Fibroblast of skin of scalp (primary cell): ENCODE results near the gene NTF4.

Experiments used
- DNase-seq: peaks from one replicate; pipeline ENCODE4 v3.0.0-alpha.2; 2013

Gene NTF4

DNA sequence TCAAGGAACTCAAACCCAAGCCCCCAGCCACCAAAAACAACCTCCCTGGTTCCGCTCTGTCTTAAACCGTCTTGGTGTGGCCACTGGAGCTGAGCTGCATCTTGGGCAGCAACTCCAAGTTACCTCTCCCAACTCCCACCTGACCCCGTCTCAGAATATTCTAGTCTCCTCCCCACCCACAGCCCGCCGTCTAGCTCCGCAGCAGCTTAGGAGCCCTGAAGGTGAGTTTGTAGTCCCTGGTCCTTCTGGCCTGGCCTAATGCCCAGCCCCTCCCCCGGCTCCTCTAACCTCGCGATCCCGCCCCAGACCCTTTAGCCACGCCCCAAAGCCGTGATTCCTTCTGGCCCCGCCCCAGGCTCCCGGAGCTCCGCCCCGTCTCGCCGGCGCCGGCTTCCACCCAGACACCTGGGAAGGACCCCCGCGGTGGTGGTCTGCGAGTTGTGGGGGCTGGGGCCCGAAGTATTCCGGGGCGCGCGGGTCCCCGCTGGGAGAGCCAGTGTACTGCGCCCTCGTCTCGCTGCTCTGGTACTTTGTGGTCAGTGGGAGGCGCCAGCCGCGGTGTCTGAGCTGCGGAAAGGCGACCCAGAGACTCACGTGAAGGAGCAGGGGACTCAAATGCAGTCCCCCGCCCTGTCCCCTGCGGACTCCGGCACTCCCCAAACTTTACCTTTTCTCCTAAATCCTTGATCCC is 45.2 kb downstream of the NTF4 start:
- DNase-seq, result peak; percentile 40

DNA sequence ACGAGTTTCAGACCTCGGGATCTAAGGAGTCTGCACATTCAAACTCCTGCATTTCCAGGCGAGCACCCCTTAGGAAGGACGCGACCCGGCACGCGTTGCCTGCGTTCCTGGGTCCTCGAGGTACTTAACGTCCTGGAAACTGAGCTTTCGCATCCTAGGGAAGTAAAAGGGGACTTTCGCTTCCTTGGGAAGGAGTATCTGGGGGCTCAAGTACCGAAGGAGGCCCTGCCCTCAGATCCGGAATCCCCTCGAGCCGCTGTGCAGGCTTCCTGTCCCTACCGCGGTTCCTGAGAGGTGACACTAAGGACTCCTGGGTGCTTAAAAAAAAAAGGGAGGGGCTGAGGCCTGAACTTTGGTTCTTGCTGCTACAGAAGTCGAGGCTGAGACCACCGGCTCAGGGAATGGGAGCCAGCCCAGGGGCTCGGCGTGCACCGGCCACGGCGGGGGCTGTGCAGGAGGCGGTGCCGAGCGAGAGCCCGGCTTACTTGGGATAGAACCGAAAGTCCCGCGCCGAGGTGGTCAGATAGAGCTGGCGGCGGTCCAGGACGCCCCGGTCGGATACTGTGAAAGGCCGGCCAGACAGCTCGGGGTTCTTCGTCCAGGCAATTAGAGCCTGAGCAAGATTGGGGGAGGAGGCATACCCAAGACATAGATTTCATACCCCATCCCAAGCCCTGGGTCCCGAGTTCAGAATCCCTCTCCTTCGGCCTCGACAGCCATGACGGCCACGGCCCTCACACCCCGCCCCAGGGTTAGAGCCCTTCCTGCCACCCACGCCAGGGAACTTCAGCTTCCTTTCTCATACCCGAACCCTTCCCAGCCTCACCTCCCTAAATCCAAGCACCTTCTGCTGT is 46.0 kb downstream of the NTF4 start:
- DNase-seq, result peak; percentile 6

- DNase-seq, result peak; percentile 69
Observed at GRCh38 chr19:49017666-49018351, 46.8 kb downstream of the NTF4 start.

GRCh38 chr19:49017041-49017665 is 47.5 kb downstream of the NTF4 start, which contains the start of gene LHB:
TSS of gene LHB (minus strand) at chr19:49017091. CDS start at chr19:49017081, 10 bp downstream.
- DNase-seq, result no peak

GRCh38 chr19:49016067-49016839 is 48.4 kb downstream of the NTF4 start:
- DNase-seq, result no peak

DNA sequence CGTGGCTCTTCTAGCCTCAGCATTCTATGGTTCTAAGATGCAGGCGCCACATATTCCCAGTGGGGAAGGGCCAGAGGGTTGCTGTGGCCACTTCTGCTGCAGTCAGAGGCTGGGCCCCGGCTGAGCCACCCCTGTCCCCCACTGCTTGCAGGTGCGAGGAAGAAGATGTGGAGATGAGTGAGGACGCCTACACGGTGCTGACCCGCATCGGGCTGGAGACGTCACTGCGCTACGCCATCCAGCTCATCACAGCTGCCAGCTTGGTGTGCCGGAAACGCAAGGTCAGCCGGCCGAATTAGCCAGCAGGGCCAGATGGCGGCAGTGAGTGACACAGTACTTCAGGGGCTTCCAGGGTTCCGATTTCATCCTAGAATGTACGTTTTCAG is 49.8 kb downstream of the NTF4 start:
- DNase-seq, result no peak

DNA sequence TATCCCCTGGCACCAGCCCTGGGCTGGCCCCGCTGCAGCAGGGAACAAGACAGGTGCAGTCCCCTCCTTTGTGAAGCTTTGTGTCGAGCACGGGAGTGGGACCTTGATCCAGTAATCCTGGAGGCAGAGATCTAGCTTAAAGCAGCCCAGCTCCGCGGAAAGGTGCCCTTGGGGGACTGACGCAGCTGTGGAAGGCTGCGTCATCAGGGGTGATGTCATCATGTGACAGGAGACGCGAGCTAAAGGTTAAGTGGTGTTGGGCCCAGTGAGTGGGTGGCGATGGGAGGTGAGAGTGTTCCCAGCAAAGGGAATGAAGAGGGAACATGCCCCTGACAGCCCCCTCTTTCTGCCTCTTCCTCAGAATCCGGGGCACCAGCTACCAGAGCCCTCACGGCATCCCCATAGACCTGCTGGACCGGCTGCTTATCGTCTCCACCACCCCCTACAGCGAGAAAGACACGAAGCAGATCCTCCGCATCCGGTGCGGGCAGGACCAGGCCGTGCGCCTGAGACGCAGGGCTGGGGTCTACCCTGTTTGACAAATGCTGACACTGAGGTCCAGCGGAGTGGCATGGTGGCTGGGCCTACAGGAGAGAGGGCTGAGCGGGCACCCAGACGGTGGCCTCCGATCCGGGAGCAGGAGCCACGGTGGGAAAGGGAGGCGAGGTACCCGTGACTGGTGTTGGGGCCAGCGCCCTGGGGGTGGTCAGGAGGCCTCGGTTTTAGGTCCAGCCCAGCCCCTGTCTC is 50.3 kb downstream of the NTF4 start:
- no peak for DNase-seq

- no peak for DNase-seq
Observed at GRCh38 chr19:49011194-49011593, 53.4 kb downstream of the NTF4 start.
